NCI-H774 (cell line): Measurements from ENCODE around the gene ARID1A.
A peak's percentile ranks its signal among the peaks of the same experiment; 100 is the strongest.

ENCODE experiments used
- DNase-seq: peaks from one replicate; lab custom pipeline; 2025; lab: John Stamatoyannopoulos, UW

ARID1A gene

DNA sequence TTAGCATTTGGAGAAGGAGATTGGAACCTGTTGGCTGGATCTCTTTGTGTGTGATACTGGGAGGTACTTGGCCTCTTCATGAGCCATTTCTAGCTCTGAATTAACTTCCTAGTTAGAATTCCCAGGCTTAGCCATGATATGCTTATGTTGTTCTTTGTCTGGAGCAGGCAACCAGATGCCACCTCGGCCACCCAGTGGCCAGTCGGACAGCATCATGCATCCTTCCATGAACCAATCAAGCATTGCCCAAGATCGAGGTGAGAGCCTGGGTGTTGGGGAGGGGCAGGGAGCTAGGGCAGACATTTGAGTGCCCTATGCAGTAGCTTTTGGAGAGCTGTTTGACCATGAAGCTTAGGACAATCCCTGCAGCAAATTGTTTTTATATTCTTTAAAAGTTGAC lies 65.4 kb downstream of the ARID1A start:
- no peak for DNase-seq

DNA sequence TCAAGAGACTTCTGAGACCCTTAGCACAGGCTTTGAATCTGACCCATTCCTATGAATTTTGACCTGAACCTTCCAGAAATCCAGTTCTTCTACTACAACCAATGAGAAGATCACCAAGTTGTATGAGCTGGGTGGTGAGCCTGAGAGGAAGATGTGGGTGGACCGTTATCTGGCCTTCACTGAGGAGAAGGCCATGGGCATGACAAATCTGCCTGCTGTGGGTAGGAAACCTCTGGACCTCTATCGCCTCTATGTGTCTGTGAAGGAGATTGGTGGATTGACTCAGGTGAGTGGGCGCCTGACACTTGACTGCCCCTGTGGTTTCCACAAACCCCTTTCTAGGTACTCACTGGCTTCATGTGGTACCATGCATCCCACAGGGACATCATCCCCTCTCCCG lies 71.9 kb downstream of the ARID1A start:
- DNase-seq = no peak

DNA sequence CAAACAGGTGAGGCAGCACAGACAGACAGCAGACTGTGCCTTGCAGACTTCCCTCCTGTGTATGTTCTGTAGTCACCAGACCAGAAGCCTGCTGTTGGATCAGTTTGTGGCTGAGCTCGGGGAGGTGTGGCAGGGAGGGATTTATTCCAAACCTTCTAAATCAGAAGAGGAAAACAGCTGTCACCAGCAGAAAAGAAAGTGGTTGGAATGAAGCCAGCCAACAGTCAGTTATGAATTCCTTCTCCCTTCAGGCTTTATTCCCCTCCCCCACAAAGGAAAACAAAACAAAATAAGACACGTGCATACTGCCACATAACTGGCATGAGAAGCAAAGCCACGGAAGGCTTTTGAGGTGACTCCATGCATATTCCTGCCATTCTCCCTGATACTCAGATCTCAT lies 72.9 kb downstream of the ARID1A start:
- DNase-seq = no peak

DNA sequence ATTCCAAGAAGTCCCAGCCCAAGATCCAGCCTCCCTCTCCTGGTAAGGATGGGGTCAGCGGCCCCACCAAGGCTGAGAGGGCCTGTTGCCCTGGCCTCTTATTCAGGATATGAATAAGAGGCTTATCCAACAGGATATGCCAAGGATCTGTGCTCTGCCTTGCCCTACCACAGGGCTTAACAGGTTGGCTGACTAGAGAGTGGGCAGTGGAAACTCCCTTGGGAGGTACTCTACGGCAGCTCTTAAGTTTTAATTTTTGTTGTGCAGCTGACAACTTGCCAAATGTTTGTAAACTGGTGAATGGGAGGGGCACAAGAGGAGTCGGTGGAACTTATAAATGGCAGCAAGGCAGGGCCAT lies 75.4 kb downstream of the ARID1A start:
- DNase-seq = no peak

DNA sequence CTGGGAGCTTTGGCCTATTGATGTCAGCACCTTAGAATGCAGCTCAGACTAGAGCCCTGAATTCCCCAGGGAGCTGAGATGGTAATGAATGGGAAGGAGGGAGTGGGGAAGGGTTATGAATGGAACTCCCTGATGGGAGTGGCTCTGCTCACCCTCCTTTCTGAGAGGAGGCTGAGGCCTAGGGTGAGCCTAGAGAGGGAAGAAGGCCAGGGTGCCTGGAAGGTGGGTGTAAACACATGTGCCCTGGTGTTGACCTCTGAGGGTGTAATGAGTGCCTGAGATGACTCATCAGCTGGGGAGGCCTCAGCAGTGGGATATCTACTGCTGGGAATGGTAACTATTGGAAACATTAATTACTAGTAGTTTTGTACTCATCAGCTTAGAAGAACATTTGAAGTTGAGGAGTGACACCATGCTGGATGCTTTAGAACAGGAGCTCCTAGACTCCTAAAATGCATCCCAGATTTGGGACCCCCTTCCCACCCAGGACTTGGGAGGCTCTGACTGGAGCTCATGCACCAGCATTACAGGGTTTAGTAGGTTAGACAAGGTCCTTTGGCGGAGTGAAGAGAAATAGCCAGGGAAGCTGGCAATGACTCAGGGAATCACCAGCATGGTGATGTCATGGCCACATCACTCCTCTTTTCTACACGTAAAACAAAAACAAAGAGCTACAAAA lies 76.0 kb downstream of the ARID1A start:
- no peak for DNase-seq

DNA sequence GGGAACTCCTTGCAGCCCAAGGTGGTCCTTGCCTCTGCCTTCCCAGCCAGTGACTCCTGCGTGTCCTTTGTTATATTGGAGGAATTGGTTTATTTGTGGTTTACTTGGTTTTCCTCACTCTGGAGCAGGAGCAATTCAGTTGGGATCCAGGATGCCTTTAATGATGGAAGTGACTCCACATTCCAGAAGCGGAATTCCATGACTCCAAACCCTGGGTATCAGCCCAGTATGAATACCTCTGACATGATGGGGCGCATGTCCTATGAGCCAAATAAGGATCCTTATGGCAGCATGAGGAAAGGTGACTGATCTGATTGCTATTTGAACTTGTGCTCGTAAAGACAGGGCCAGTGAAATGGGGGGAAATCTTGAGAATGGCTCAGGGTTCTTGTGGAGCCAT lies 76.9 kb downstream of the ARID1A start:
- no peak for DNase-seq

DNA sequence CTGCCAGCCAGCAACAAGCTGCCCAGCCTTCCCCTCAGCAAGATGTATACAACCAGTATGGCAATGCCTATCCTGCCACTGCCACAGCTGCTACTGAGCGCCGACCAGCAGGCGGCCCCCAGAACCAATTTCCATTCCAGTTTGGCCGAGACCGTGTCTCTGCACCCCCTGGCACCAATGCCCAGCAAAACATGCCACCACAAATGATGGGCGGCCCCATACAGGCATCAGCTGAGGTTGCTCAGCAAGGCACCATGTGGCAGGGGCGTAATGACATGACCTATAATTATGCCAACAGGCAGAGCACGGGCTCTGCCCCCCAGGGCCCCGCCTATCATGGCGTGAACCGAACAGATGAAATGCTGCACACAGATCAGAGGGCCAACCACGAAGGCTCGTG lies 78.6 kb downstream of the ARID1A start:
- no peak for DNase-seq

DNA sequence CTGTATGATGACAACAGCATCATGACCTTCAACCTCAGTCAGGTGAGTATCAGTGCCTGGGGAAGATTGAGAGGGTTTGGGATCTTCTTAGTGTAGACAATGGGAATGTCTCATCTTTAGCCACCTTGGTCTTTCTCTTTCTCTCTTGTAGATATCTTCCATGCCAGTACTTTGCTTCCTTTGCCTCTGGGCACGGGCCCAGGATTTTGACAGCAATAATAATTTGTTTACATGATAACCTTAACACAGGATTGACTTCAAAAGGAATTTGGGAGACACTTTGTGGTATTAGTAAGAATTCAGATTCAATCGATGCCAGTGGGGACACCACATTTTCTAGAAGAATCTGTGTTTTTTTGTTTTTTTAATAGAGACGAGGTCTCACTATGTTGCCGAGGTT lies 79.9 kb downstream of the ARID1A start:
- no peak for DNase-seq

DNA sequence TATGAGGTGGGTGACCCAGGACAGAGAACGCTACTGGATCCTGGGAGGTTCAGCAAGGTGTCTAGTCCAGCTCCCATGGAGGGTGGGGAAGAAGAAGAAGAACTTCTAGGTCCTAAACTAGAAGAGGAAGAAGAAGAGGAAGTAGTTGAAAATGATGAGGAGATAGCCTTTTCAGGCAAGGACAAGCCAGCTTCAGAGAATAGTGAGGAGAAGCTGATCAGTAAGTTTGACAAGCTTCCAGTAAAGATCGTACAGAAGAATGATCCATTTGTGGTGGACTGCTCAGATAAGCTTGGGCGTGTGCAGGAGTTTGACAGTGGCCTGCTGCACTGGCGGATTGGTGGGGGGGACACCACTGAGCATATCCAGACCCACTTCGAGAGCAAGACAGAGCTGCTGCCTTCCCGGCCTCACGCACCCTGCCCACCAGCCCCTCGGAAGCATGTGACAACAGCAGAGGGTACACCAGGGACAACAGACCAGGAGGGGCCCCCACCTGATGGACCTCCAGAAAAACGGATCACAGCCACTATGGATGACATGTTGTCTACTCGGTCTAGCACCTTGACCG lies 83.4 kb downstream of the ARID1A start:
- no peak for DNase-seq

DNA sequence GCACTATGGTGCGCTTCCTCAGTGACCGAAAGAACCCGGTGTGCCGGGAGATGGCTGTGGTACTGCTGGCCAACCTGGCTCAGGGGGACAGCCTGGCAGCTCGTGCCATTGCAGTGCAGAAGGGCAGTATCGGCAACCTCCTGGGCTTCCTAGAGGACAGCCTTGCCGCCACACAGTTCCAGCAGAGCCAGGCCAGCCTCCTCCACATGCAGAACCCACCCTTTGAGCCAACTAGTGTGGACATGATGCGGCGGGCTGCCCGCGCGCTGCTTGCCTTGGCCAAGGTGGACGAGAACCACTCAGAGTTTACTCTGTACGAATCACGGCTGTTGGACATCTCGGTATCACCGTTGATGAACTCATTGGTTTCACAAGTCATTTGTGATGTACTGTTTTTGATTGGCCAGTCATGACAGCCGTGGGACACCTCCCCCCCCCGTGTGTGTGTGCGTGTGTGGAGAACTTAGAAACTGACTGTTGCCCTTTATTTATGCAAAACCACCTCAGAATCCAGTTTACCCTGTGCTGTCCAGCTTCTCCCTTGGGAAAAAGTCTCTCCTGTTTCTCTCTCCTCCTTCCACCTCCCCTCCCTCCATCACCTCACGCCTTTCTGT lies 84.6 kb downstream of the ARID1A start:
- no peak for DNase-seq

DNA sequence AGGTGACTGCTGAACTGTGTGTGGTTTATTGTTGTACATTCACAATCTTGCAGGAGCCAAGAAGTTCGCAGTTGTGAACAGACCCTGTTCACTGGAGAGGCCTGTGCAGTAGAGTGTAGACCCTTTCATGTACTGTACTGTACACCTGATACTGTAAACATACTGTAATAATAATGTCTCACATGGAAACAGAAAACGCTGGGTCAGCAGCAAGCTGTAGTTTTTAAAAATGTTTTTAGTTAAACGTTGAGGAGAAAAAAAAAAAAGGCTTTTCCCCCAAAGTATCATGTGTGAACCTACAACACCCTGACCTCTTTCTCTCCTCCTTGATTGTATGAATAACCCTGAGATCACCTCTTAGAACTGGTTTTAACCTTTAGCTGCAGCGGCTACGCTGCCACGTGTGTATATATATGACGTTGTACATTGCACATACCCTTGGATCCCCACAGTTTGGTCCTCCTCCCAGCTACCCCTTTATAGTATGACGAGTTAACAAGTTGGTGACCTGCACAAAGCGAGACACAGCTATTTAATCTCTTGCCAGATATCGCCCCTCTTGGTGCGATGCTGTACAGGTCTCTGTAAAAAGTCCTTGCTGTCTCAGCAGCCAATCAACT lies 85.5 kb downstream of the ARID1A start:
- no peak for DNase-seq

DNA sequence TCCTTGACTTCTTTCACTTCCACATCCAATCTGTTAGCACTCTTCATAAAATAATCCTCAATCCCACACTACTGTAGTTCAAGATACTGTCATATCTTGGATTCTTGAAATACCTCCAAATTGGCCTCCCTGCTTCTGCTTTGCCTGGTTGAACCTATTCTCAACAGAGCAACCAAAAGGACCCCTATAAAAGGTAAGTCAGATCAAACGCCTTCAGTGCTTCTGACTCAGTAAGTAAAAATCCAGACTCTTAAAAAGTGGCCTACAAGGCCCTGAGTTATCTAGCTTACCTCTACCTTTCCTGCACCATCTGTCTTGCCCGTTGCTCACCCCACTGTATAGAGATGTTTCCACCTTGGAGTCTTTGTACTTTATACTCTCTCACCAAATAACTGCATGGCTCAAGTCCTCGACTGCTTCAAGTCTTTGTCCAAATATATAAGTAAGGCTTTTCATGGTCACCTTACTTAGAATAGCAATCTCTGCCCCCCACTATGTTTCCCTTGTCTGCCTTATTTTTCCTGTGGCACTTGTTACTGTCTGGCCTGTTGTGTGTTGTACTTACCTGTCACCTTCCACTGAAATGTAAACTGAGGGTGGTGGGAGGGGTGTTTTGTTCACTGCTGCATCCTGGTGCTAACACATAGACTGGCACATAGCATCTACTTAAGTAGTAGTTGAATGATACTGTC lies 86.9 kb downstream of the ARID1A start:
- DNase-seq = no peak

DNA sequence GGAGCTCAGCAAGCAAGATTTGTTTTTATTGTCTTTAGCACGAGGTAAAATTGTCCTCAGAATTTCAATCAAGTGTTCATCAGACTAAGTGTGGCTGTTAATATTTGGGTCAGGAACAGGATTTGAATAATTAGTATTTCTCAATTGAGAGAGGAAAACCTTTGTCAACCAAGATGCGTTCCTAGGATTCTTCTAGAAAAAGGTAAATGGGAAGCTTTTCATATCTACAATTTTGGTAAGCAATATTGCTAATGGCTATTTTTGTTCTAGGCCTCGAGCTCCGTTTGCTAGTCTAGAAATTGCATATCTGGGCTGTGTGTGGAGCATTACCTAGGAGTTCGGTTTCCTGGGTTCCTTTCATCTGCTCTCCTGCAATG lies 87.8 kb downstream of the ARID1A start:
- DNase-seq = no peak

DNA sequence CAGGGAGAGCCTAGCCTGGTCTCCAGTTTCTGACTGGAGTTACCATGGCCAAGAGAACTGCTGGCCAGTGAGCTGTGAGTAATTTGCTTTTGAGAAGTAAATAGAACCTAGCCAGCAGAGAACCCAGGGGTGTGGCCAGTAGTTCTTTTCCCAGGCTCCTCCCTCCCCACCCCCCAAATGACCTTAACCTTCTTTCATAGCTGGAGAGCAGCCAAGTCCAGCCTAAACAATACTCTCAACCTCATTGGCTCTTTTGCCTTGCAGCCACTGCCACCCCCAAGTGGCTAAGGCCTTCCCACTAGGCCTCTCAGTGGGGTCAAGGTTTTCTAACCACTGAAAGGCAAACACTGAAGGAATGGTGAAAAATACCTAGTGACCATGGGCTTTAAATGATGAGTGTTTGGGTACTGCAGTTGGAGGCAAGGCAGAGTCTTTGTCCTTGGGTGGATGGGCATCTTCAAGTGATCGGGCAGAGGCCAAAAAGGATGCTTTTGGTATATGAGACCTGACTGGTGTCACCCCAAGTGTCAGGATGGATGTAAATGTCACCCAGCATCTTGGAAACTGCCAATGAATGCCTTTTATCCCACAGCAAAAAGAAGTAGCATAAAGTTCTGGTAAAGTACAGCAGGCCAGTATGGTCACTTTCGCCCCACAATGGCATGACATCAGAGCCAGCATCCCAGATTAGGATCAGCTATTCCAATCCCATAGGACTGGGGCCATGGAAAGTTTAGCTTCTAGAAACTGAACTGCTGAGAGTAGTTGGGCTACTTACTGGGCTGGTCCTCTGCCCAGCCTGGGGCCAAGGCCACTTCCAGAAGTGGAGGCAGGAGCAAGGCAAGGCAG lies 88.4 kb downstream of the ARID1A start:
- DNase-seq = peak; percentile 59

DNA sequence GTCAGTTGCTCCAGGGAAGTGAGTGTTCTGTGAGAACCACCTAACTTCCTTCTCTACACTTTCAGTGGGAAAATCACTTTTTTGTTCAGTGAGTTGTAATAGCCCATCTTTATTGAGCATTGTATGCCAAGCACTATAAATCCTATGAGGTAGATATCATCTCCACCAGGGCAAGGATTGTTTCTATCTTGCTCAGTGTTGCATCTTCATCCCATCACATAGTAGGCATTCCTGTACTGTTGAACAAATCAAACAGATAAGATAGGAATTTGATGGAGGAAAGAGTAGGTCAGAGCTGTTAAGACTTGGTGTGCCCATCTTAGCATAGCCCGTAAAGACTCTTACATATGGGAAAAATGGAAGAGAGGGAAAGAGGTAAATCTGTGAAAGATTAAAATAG lies 89.1 kb downstream of the ARID1A start:
- DNase-seq = no peak

DNA sequence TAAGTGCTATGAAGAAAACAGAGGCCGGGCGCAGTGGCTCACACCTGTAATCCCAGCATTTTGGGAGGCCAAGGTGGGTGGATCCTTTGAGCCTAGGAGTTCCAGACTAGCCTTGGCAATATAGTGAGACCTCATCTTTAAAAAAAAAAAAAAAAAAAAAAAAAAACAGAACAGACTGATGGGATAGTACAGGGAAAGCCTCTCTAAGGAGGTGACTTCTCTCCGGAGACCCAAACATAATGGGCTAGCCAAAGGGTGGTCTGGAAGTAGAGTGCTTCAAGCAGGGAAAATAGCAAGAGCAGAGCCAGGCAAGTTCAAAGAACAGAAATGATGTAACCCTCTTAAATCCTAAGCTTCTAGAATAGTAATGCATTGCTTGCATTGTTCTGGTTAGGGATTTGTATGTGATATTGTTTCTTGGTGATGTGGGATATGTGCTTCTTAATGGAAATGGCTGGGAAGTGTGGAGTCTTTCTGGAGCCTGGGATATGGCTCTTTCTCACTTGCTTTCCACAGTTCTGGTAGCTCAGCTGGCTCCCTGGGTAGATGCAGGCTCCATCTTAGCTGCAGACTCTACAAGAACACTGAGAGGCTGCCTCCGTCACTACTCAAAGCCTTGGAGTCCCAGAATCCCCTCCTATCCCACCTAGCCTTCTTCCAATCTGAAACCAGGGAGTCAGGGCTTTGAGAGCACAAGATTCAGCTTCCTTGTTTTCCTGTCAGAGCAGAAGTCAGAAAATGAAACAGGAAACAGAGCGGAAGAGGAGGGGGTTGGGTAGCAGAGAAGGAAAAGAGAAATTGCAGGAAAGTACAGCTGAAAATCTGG lies 90.0 kb downstream of the ARID1A start:
- DNase-seq = no peak

DNA sequence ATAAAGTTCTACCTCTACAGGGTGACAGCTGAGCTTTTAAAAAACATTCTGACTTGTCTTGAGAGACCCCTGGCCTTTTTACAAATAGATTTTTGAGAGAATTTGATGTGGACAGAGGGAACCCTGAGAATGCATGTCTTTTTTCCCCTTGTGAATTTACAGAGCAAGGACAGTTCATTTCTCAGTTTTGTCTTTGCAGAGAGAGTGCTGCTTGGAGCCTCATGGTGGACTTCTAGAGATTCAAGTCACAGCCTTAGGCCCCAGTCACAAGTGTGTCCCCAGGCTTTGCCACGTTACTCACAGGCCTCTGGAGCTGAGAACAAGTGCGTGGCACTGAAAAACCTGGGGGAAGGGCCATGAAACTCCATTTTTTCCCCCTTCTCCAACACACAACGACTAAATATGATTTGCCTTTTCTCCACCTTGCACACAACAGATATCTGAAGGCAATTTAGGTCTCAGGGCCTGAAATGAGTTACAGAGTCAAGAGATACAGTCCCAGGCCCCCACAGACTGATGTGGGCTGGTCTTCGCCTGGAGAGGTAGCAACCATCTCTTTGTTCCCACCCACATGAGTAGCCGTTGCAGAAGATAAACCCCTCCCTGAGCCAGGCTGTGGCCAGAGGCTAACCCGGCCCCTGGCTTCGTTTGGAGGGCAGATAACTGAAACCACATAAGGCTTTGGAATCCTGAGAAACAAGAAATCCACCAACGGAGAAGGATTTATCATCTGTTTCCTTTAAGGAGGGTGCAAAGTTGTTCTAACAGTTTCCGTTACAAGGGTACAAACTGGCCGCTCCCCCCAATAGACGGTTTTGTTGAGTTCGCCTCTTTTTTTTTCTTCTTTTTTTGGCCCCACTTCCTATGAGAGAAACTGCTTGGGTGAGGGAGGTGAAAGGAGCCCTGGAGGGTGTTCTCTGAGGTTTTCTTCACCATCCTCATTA lies 90.9 kb downstream of the ARID1A start:
- DNase-seq = no peak

DNA sequence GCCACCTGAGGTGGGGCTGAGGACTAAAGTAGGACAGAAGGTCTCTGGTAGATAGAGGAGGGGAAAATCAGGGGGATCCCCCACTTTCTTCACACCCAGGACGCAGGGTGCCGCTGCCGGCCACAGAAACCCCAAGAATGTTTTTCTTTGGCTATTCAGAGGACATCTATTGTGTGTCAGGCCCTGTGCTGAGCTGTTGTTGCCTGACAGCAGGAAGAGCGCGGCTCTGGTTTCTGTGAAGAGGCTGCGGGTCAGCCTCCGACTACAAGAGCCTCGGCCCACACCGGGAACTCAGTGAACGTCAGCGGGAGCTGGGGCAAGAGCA lies 91.5 kb downstream of the ARID1A start:
- DNase-seq = no peak

DNA sequence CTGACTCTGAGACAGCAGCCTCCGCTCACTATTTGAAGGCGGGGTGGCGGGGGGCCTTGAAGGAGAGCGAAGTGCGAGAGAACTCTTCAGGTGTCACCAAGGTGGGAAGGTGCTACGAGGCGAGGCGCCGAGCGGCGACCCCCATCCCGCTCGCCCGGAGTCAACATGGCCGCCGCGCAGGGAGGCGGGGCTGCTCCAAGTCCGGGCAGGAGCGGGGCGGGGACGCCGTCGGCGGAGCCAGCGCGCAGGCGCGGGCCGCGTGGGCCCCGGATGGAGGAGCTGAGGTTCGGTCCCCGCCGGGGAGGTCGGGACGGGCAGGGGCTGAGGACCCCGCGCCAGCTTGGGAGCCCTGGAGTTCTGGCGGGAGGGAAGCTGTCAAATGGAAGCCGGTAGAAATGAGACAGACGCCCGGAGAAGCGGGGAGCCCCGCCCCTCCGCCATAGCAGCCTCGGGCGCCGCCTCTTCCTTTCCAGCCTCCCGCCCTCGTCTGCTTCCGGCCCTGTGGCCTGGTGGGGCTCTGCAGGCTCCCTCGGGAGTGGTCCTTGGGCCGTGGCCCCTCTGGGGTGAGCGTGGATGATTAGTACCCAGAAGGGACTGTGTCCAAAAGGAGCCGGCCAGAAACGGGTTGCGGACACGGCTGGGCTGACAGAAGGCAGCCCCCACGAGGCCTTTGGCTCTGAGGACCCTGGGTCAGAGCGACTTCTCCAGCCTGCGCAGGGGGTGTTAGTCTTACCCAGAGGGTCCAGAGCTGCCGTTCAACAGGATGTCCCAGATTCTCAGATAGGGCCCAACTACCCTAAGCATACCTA lies 92.1 kb downstream of the ARID1A start, which contains the start of gene PIGV:
TSS of gene PIGV (plus strand) at position 245 of the 809 bp plus-strand sequence. CDS start 2,866 bp downstream, outside the sequence.
- DNase-seq = peak; percentile 51
